Calu3 (cell line): Measurements from ENCODE around the gene ENTPD1. TPM values are rescaled to one million over a fixed set of nuclear protein-coding genes. Genes with fewer than 3 reads are reported as not detected.

Source experiments
- BruUV-seq: library from RNA; stranded (reverse); fragments of 400-500 nt; replicated peaks from 2 replicates; lab custom pipeline; 2021; lab: Mats Ljungman, UMichigan
- CTCF ChIA-PET: fragments of 300-600 bp; sonication (Branson Sonifier 250); formaldehyde crosslinking; loops from one replicate; lab custom pipeline; 2022; ENCODE audit warnings: antibody characterized with exemption; lab: Charles Lee
- DNase-seq: peaks from one replicate; pipeline ENCODE4 v3.0.0; 2022
- H3K27ac Mint-ChIP-seq: one replicate; pipeline ENCODE4 v1.8.0; 2022; ENCODE audit warnings: mixed read lengths; ENCODE audit not compliant: unreplicated experiment
- H3K27me3 Mint-ChIP-seq: one replicate; pipeline ENCODE4 v1.8.0; 2022; ENCODE audit warnings: mixed read lengths; ENCODE audit not compliant: unreplicated experiment
- H3K36me3 Mint-ChIP-seq: one replicate; pipeline ENCODE4 v1.8.0; 2022; ENCODE audit warnings: mild to moderate bottlenecking, moderate library complexity, mixed read lengths; ENCODE audit not compliant: insufficient read depth, unreplicated experiment
- H3K4me1 Mint-ChIP-seq: one replicate; pipeline ENCODE4 v1.8.0; 2022; ENCODE audit warnings: mild to moderate bottlenecking, low read depth, mixed read lengths; ENCODE audit not compliant: unreplicated experiment
- H3K4me3 Mint-ChIP-seq: one replicate; pipeline ENCODE4 v1.8.0; 2022; ENCODE audit warnings: mild to moderate bottlenecking, low read depth, moderate library complexity, mixed read lengths; ENCODE audit not compliant: unreplicated experiment
- H3K9me3 Mint-ChIP-seq: one replicate; pipeline ENCODE4 v1.8.0; 2022; ENCODE audit warnings: low read depth, mixed read lengths; ENCODE audit not compliant: unreplicated experiment
- CTCF ChIP-seq: fragments of 200-600 bp; IDR thresholded peaks from one replicate; pipeline ENCODE4 v1.8.0; 2022; ENCODE audit warnings: antibody characterized with exemption; ENCODE audit not compliant: unreplicated experiment
- intact Hi-C: fragments of 100-400 bp; cut with micrococcal nuclease; formaldehyde crosslinking; loops from one replicate; pipeline ENCODE4 v1.10.0; 2022; ENCODE audit not compliant: unreplicated experiment
- total RNA-seq: library from RNA; stranded (reverse); gene quantifications from 2 replicates; pipeline ENCODE4 v1.2.3, GENCODE V29; 2022

ENTPD1 gene
- total RNA-seq, 1 experiment from 2014 or later = 0.92 TPM

GRCh38 chr10:95742485-95742884, 13.5 kb upstream of the ENTPD1 start:
- Mint-ChIP-seq H3K27ac (no peak overlapping the region), H3K9me3 (peaks cover 3% of the 10 kb centered on the region), H3K4me1 (no peaks in the 10 kb centered on the region), H3K36me3 (no peaks in the 10 kb centered on the region), H3K4me3 (no peak overlapping the region), H3K27me3 (no peaks in the 10 kb centered on the region)
- TF ChIP-seq CTCF = no peak
- BruUV-seq = no TSS peak
- intact Hi-C loops = no loop called here
- CTCF ChIA-PET = interaction anchor here (0.5 kb wide), 1 partner anchor 514 kb away, joined by 3 read pairs; no protein-coding TSS in a partner anchor
- no peak for DNase-seq

- no peak for TF ChIP-seq CTCF
- Mint-ChIP-seq H3K27ac (no peak overlapping the region), H3K4me1 (no peaks in the 10 kb centered on the region), H3K27me3 (no peaks in the 10 kb centered on the region), H3K9me3 (peaks cover 3% of the 10 kb centered on the region), H3K36me3 (no peaks in the 10 kb centered on the region), H3K4me3 (no peak overlapping the region)
- no TSS peak for BruUV-seq
- CTCF ChIA-PET = no interaction called here
- intact Hi-C loops = no loop called here
- DNase-seq = no peak
Observed at GRCh38 chr10:95742962-95743535, 12.9 kb upstream of the ENTPD1 start.

- no peak for DNase-seq
- Mint-ChIP-seq H3K27me3 (no peaks in the 10 kb centered on the region), H3K36me3 (no peaks in the 10 kb centered on the region), H3K4me1 (no peaks in the 10 kb centered on the region), H3K27ac (no peak overlapping the region), H3K9me3 (peaks cover 3% of the 10 kb centered on the region), H3K4me3 (no peak overlapping the region)
- intact Hi-C loops = no loop called here
- no TSS peak for BruUV-seq
- no peak for TF ChIP-seq CTCF
- CTCF ChIA-PET = no interaction called here
Observed at GRCh38 chr10:95745501-95745900, 10.5 kb upstream of the ENTPD1 start.

- no peak for TF ChIP-seq CTCF
- CTCF ChIA-PET = no interaction called here
- H3K9me3 Mint-ChIP-seq = peaks cover 3% of the 10 kb centered on the region
- BruUV-seq = no TSS peak
- intact Hi-C loops = no loop called here
- no peak overlapping the region for H3K4me3 Mint-ChIP-seq
- no peak overlapping the region for H3K27ac Mint-ChIP-seq
- H3K27me3 Mint-ChIP-seq = no peaks in the 10 kb centered on the region
- DNase-seq = no peak
- H3K36me3 Mint-ChIP-seq = no peaks in the 10 kb centered on the region
- no peaks in the 10 kb centered on the region for H3K4me1 Mint-ChIP-seq
Observed at GRCh38 chr10:95748349-95748748, 7.6 kb upstream of the ENTPD1 start.
